A549 (cell line): Measurements from ENCODE around the gene PHGDH. TPM values are rescaled to one million over a fixed set of nuclear protein-coding genes. Genes with fewer than 3 reads are reported as not detected.

ENCODE experiments used
- ATAC-seq, 2 experiments: fragments of 200-7000 bp in 1 of 2; fragments of >200 bp in 1 of 2; cut with Nextera tagmentation in 1 of 2; cut with Tn5 transposase in 1 of 2; 3 replicates each; pipeline versions ENCODE4 v1.8.0 to v1.9.1; 2018 to 2020; ENCODE audit warnings: mild to moderate bottlenecking in 1 of 2, moderate library complexity in 1 of 2
- CTCF ChIA-PET: fragments of 300-600 bp; sonication (Branson Sonifier 250); formaldehyde crosslinking; extraction: SDS; loops from one replicate; lab custom pipeline; 2021; ENCODE audit warnings: antibody characterized with exemption, inconsistent platforms; lab: Yijun Ruan, JAX
- POLR2A ChIA-PET: fragments of 350-600 bp; formaldehyde crosslinking; extraction: SDS; loops from one replicate; lab custom pipeline; 2021; ENCODE audit warnings: antibody characterized with exemption, inconsistent platforms; lab: Yijun Ruan, JAX
- DNase-seq, 2 experiments: peaks; one replicate each; pipeline versions ENCODE4 v3.0.0 to v3.0.0-alpha.2; 2011 to 2016; ENCODE audit warnings: low read depth in 1 of 2, low spot score in 1 of 2
- FAIRE-seq: peaks from 2 replicates; lab custom pipeline; 2011; peaks lifted over from hg19 to GRCh38; lab: Jason Lieb, UNC
- H3K27ac ChIP-seq, 2 experiments: fragments of >200 bp; sonication (Bioruptor Twin); formaldehyde crosslinking; 3 replicates each; pipeline ENCODE4 v1.5.1; 2016 to 2017
- H3K4me1 ChIP-seq: fragments of >200 bp; sonication (Bioruptor Twin); formaldehyde crosslinking; 3 replicates; pipeline ENCODE4 v1.6.1; 2016
- H3K4me2 ChIP-seq: fragments of >200 bp; sonication (Bioruptor Twin); formaldehyde crosslinking; 3 replicates; pipeline ENCODE4 v1.6.1; 2016
- H3K4me3 ChIP-seq: fragments of >200 bp; sonication (Bioruptor Twin); formaldehyde crosslinking; 3 replicates; pipeline ENCODE4 v1.5.1; 2016
- H3K9me3 ChIP-seq: fragments of >200 bp; sonication (Bioruptor Twin); formaldehyde crosslinking; 3 replicates; pipeline ENCODE4 v1.6.1; 2016
- ATOH8 ChIP-seq: fragments of 250-450 bp; sonication (Bioruptor Pico); IDR thresholded peaks from 2 replicates; pipeline ENCODE4 v1.5.0; 2020; ENCODE audit warnings: low read depth, mild to moderate bottlenecking, moderate library complexity
- BHLHE40 ChIP-seq: IDR thresholded peaks from 2 replicates; pipeline ENCODE4 v1.6.1; 2012; ENCODE audit warnings: low read depth, low read length, inconsistent platforms
- CBX8 ChIP-seq: fragments of 200-600 bp; sonication (generic); IDR thresholded peaks from 2 replicates; pipeline ENCODE4 v1.6.1; 2016
- CHD2 ChIP-seq: fragments of 150-350 bp; IDR thresholded peaks from 2 replicates; pipeline ENCODE4 v1.6.1; 2014; ENCODE audit warnings: low read length; ENCODE audit not compliant: partially characterized antibody
- EHF ChIP-seq: fragments of 250-450 bp; sonication (Bioruptor Pico); IDR thresholded peaks from 2 replicates; pipeline ENCODE4 v1.5.0; 2020; ENCODE audit warnings: mild to moderate bottlenecking
- FOSB ChIP-seq: fragments of 250-450 bp; sonication (Bioruptor Pico); IDR thresholded peaks from 2 replicates; pipeline ENCODE4 v1.5.0; 2020; ENCODE audit warnings: mild to moderate bottlenecking, moderate library complexity
- FOSL2 ChIP-seq, 2 experiments: fragments of 450-650 bp in 1 of 2; fragments of >200 bp in 1 of 2; sonication (Bioruptor Twin) in 1 of 2; formaldehyde crosslinking; IDR thresholded peaks; 2 replicates each; pipeline versions ENCODE4 v1.5.0 to v1.6.1; 2016 to 2020; ENCODE audit warnings: mild to moderate bottlenecking in 1 of 2, moderate library complexity in 1 of 2
- HEYL ChIP-seq: fragments of 250-450 bp; sonication (Bioruptor Pico); IDR thresholded peaks from 2 replicates; pipeline ENCODE4 v1.8.0; 2021; ENCODE audit warnings: mild to moderate bottlenecking, moderate library complexity
- HOXB5 ChIP-seq: fragments of 250-450 bp; sonication (Bioruptor Pico); IDR thresholded peaks from 2 replicates; pipeline ENCODE4 v1.5.0; 2020; ENCODE audit warnings: mild to moderate bottlenecking, moderate library complexity
- MAFK ChIP-seq: fragments of 450-650 bp; IDR thresholded peaks from 2 replicates; pipeline ENCODE4 v1.6.1; 2014; ENCODE audit not compliant: partially characterized antibody
- MAX ChIP-seq: IDR thresholded peaks from 2 replicates; pipeline ENCODE4 v1.6.1; 2012
- MYC ChIP-seq: IDR thresholded peaks from 2 replicates; pipeline ENCODE4 v1.6.1; 2012; ENCODE audit warnings: mild to moderate bottlenecking, inconsistent platforms, low read length, improper control_type of control experiment, borderline replicate concordance
- PHF8 ChIP-seq: fragments of 200-600 bp; sonication (generic); IDR thresholded peaks from 2 replicates; pipeline ENCODE4 v1.6.1; 2016; ENCODE audit warnings: low read depth, mild to moderate bottlenecking, antibody characterized with exemption, moderate library complexity, borderline replicate concordance
- RARB ChIP-seq: fragments of 250-450 bp; sonication (Bioruptor Pico); IDR thresholded peaks from 2 replicates; pipeline ENCODE4 v1.8.0; 2021; ENCODE audit warnings: mild to moderate bottlenecking, moderate library complexity
- RCOR1 ChIP-seq: fragments of 150-350 bp; IDR thresholded peaks from 2 replicates; pipeline ENCODE4 v1.6.1; 2014; ENCODE audit warnings: antibody characterized with exemption, low read length, low read depth
- REST ChIP-seq: fragments of 200-600 bp; sonication (generic); IDR thresholded peaks from 2 replicates; pipeline ENCODE4 v1.6.1; 2016; ENCODE audit warnings: antibody characterized with exemption, mild to moderate bottlenecking, moderate library complexity
- RFX5 ChIP-seq: fragments of 450-650 bp; IDR thresholded peaks from 2 replicates; pipeline ENCODE4 v1.7.1; 2014; ENCODE audit warnings: antibody characterized with exemption, mild to moderate bottlenecking, moderate library complexity
- RNF2 ChIP-seq: fragments of 200-600 bp; sonication (generic); IDR thresholded peaks from 2 replicates; pipeline ENCODE4 v1.6.1; 2016; ENCODE audit warnings: low read depth, mild to moderate bottlenecking, antibody characterized with exemption, moderate library complexity, borderline replicate concordance
- SREBF2 ChIP-seq: fragments of 450-650 bp; IDR thresholded peaks from 2 replicates; pipeline ENCODE4 v1.6.1; 2014; ENCODE audit warnings: mild to moderate bottlenecking, moderate library complexity
- TFCP2L1 ChIP-seq: fragments of 250-450 bp; sonication (Bioruptor Pico); IDR thresholded peaks from 2 replicates; pipeline ENCODE4 v1.5.0; 2021; ENCODE audit warnings: mild to moderate bottlenecking
- TP53 ChIP-seq: fragments of 250-450 bp; sonication (Bioruptor Pico); IDR thresholded peaks from 2 replicates; pipeline ENCODE4 v1.5.0; 2021; ENCODE audit warnings: mild to moderate bottlenecking, moderate library complexity
- USF2 ChIP-seq: fragments of 450-650 bp; IDR thresholded peaks from 2 replicates; pipeline ENCODE4 v1.6.1; 2014; ENCODE audit warnings: antibody characterized with exemption
- ZC3H11A ChIP-seq: fragments of 450-650 bp; IDR thresholded peaks from 2 replicates; pipeline ENCODE4 v1.6.1; 2014; ENCODE audit warnings: antibody characterized with exemption, mild to moderate bottlenecking
- WGBS: methylation state at CpG from one replicate; pipeline ENCODE4 v1.1.6; 2017; ENCODE audit errors: missing lambda C conversion rate; 5-methylcytosine and 5-hydroxymethylcytosine counted together
- polyA plus RNA-seq, 4 experiments: library from polyadenylated mRNA; depleted of rRNA in 3 of 4; stranded (reverse); fragments of >200 nt; fragmentation: RNase III in 1 of 4; extraction: RNeasy Plus Mini Kit Qiagen cat#74134 plus additional on column Dnase treatment in 1 of 4; gene quantifications; 2 replicates in 3 of 4; 3 replicates in 1 of 4; pipeline ENCODE4 v1.2.3, GENCODE V29; 2011 to 2017
- TF ChIP-seq, protein P1 (sequence below): fragments of >200 bp; sonication (Bioruptor Twin); formaldehyde crosslinking; IDR thresholded peaks from 3 replicates; pipeline ENCODE4 v1.5.1; 2016
- TF ChIP-seq, protein P2 (sequence below): fragments of 250-450 bp; sonication (Bioruptor Pico); IDR thresholded peaks from 2 replicates; pipeline ENCODE4 v1.5.0; 2021; ENCODE audit warnings: mild to moderate bottlenecking, moderate library complexity, borderline replicate concordance

The PHGDH gene
- polyA plus RNA-seq, 2 of the 4 experiments (the other 2 are of a cell fraction): 41.4 to 65.6 TPM

DNA sequence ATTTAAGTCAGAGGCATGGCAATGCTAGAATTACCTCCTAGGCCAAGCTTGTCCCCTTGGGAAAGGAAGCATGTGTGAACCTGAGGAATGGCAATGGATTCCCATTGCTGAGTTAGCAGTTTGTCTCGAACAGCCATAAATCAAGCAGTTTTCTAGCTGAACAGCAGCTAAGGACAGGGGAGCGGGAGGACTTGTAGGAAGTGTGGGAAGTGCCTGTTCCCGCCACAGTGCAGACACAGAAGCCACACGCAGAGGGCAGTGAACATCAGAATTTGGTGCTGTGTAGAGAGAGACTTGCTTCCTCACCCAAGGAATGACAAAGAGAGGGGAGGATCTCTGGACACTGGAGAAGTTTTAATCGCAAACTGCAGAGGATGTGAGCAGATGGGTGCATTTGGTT is 3.8 kb downstream of the PHGDH start:
- ATAC-seq: no peak
- H3K4me3 ChIP-seq: no peak overlapping the region
- FAIRE-seq: no peak
- ChIA-PET POLR2A (no interaction called here), CTCF (no interaction called here)
- peaks cover 23% of the 10 kb centered on the region for H3K4me1 ChIP-seq
- H3K4me2 ChIP-seq: no peak overlapping the region
- TF ChIP-seq RCOR1 (no peak), MAFK (peak; percentile 58)
- H3K9me3 ChIP-seq: no peaks in the 10 kb centered on the region
- H3K27ac ChIP-seq: no peak overlapping the region
- no peak for DNase-seq
- WGBS: 94% methylated on average over 5 of the region's 5 CpGs

- no peak overlapping the region for H3K4me3 ChIP-seq
- ChIA-PET POLR2A (no interaction called here), CTCF (no interaction called here)
- TF ChIP-seq RNF2 (no peak), USF2 (no peak), MYC (no peak), RFX5 (no peak)
- H3K9me3 ChIP-seq: no peaks in the 10 kb centered on the region
- H3K27ac ChIP-seq: no peak overlapping the region
- ATAC-seq (no peak), DNase-seq (no peak), FAIRE-seq (no peak)
- no peak overlapping the region for H3K4me2 ChIP-seq
- H3K4me1 ChIP-seq: peaks cover 18% of the 10 kb centered on the region
These were observed 6.7 kb downstream of the PHGDH start for GRCh38 chr1:119718409-119718808.

- H3K4me2 ChIP-seq: no peak overlapping the region
- TF ChIP-seq, protein P1, sequence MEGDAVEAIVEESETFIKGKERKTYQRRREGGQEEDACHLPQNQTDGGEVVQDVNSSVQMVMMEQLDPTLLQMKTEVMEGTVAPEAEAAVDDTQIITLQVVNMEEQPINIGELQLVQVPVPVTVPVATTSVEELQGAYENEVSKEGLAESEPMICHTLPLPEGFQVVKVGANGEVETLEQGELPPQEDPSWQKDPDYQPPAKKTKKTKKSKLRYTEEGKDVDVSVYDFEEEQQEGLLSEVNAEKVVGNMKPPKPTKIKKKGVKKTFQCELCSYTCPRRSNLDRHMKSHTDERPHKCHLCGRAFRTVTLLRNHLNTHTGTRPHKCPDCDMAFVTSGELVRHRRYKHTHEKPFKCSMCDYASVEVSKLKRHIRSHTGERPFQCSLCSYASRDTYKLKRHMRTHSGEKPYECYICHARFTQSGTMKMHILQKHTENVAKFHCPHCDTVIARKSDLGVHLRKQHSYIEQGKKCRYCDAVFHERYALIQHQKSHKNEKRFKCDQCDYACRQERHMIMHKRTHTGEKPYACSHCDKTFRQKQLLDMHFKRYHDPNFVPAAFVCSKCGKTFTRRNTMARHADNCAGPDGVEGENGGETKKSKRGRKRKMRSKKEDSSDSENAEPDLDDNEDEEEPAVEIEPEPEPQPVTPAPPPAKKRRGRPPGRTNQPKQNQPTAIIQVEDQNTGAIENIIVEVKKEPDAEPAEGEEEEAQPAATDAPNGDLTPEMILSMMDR: no peak
- no peak for TF ChIP-seq RCOR1
- no peak for TF ChIP-seq TFCP2L1 (CRISPR knock-in tag)
- no peak for TF ChIP-seq EHF (CRISPR knock-in tag)
- TF ChIP-seq ZC3H11A: no peak
- no peak for TF ChIP-seq FOSL2 (IDR thresholded peaks at IDR 0.05)
- no peak for TF ChIP-seq FOSL2 (CRISPR knock-in tag; IDR thresholded peaks at IDR 0.05)
- no peak for TF ChIP-seq REST
- no peak for TF ChIP-seq ATOH8
- no peak for TF ChIP-seq TP53 (CRISPR knock-in tag)
- no peak for TF ChIP-seq HEYL
- TF ChIP-seq FOSB (CRISPR knock-in tag): no peak
- TF ChIP-seq RARB (CRISPR knock-in tag): no peak
- no peak for TF ChIP-seq CBX8
- no peak for TF ChIP-seq PHF8
- TF ChIP-seq SREBF2: no peak
- TF ChIP-seq, protein P2, sequence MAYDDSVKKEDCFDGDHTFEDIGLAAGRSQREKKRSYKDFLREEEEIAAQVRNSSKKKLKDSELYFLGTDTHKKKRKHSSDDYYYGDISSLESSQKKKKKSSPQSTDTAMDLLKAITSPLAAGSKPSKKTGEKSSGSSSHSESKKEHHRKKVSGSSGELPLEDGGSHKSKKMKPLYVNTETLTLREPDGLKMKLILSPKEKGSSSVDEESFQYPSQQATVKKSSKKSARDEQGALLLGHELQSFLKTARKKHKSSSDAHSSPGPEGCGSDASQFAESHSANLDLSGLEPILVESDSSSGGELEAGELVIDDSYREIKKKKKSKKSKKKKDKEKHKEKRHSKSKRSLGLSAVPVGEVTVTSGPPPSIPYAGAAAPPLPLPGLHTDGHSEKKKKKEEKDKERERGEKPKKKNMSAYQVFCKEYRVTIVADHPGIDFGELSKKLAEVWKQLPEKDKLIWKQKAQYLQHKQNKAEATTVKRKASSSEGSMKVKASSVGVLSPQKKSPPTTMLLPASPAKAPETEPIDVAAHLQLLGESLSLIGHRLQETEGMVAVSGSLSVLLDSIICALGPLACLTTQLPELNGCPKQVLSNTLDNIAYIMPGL (CRISPR knock-in tag): no peak
- no peak for TF ChIP-seq BHLHE40
- TF ChIP-seq CHD2: no peak
- TF ChIP-seq HOXB5 (CRISPR knock-in tag): no peak
- no peak for TF ChIP-seq MAX
- ChIA-PET POLR2A (no interaction called here), CTCF (no interaction called here)
- H3K4me1 ChIP-seq: peaks cover 12% of the 10 kb centered on the region; the same call in 2 of the 3 replicates
- no peaks in the 10 kb centered on the region for H3K9me3 ChIP-seq
- DNase-seq: no peak
- 92% methylated on average over 3 of the region's 3 CpGs for WGBS
- FAIRE-seq: no peak
- H3K4me3 ChIP-seq: no peak overlapping the region
- no peak for ATAC-seq
- H3K27ac ChIP-seq: no peak overlapping the region
These were observed 7.2 kb downstream of the PHGDH start for GRCh38 chr1:119718972-119719371.
